ENCODE results near the gene MYL9.

The MYL9 gene

GRCh38 chr20:36579996-36580545, 38.8 kb downstream of the MYL9 start:
- DNase-seq (ENCODE audit: low read depth, low spot score): no peak

- DNase-seq (ENCODE audit: low read depth, low spot score): no peak
Observed at GRCh38 chr20:36582322-36582721, 41.0 kb downstream of the MYL9 start.

GRCh38 chr20:36582821-36583220, 41.5 kb downstream of the MYL9 start:
- DNase-seq (ENCODE audit: low read depth, low spot score): no peak

- DNase-seq (ENCODE audit: low read depth, low spot score): no peak
Observed at GRCh38 chr20:36584018-36584481, 42.7 kb downstream of the MYL9 start.

GRCh38 chr20:36585410-36586125, 44.2 kb downstream of the MYL9 start:
- DNase-seq (ENCODE audit: low read depth, low spot score): no peak

GRCh38 chr20:36587388-36588070, 46.2 kb downstream of the MYL9 start:
- DNase-seq (ENCODE audit: low read depth, low spot score): no peak

GRCh38 chr20:36591281-36591680, 50.0 kb downstream of the MYL9 start:
- no peak for DNase-seq (ENCODE audit: low read depth, low spot score)

- DNase-seq (ENCODE audit: low read depth, low spot score): no peak
Observed at GRCh38 chr20:36591854-36592641, 50.7 kb downstream of the MYL9 start.

GRCh38 chr20:36593347-36593929, 52.1 kb downstream of the MYL9 start:
- DNase-seq (ENCODE audit: low read depth, low spot score): no peak

- no peak for DNase-seq (ENCODE audit: low read depth, low spot score)
Observed at GRCh38 chr20:36599912-36600345, 58.6 kb downstream of the MYL9 start.

All from activated CD4-positive, CD25-positive, alpha-beta regulatory T cell treated with anti-CD3 and anti-CD28 coated beads, Interleukin-2, amount 50 U/mL, for 16 hours (primary cell).